PC-9 (cell line): ENCODE measurements around the gene COL24A1. TPM values are rescaled to one million over a fixed set of nuclear protein-coding genes. Genes with fewer than 3 reads are reported as not detected.

Experiments
- Bru-seq: library from RNA; stranded (reverse); fragments of 400-500 nt; gene quantifications from one replicate; lab custom pipeline; 2021; lab: Mats Ljungman, UMichigan
- BruChase-seq, 2 experiments: library from RNA; stranded (reverse); fragments of 400-500 nt; gene quantifications; one replicate each; lab custom pipeline; 2021; lab: Mats Ljungman, UMichigan
- BruUV-seq: library from RNA; stranded (reverse); fragments of 400-500 nt; replicated peaks from 2 replicates; lab custom pipeline; 2021; lab: Mats Ljungman, UMichigan
- CTCF ChIA-PET: fragments of 300-600 bp; sonication (Branson Sonifier 250); formaldehyde crosslinking; loops from one replicate; lab custom pipeline; 2022; ENCODE audit warnings: antibody characterized with exemption; lab: Charles Lee
- POLR2A ChIA-PET: fragments of 300-600 bp; sonication (Branson Sonifier 250); formaldehyde crosslinking; loops from one replicate; lab custom pipeline; 2022; ENCODE audit warnings: antibody characterized with exemption; ENCODE audit not compliant: unreplicated experiment; lab: Charles Lee
- DNase-seq, 2 experiments: peaks; one replicate each; pipeline versions ENCODE4 v3.0.0 to v3.0.0-alpha.2; 2015 to 2022; ENCODE audit warnings: mixed read lengths in 1 of 2
- H2AFZ ChIP-seq: fragments of 200-600 bp; sonication (generic); 2 replicates; pipeline ENCODE4 v1.8.1; 2017; ENCODE audit warnings: antibody characterized with exemption
- H3F3A ChIP-seq: fragments of 200-600 bp; sonication (generic); 2 replicates; pipeline ENCODE4 v1.8.1; 2017; ENCODE audit warnings: antibody characterized with exemption, mild to moderate bottlenecking, low read depth; ENCODE audit not compliant: insufficient read depth
- H3K27ac ChIP-seq: fragments of 200-600 bp; sonication (generic); 2 replicates; pipeline ENCODE4 v1.6.1; 2016; ENCODE audit warnings: mixed run types
- H3K27me3 ChIP-seq: fragments of 200-600 bp; sonication (generic); 2 replicates; pipeline ENCODE4 v1.6.1; 2016; ENCODE audit warnings: low read depth, mixed run types; ENCODE audit not compliant: insufficient read depth
- H3K36me3 ChIP-seq: fragments of 200-600 bp; sonication (generic); 2 replicates; pipeline ENCODE4 v1.6.1; 2016; ENCODE audit warnings: low read depth, mixed run types
- H3K4me1 ChIP-seq: fragments of 200-600 bp; sonication (generic); replicated peaks from 2 replicates; pipeline ENCODE4 v1.6.1; 2016; ENCODE audit warnings: mixed run types; ENCODE audit not compliant: insufficient read depth
- H3K4me2 ChIP-seq: fragments of 200-600 bp; sonication (generic); 2 replicates; pipeline ENCODE4 v1.6.1; 2017; ENCODE audit warnings: mixed run types
- H3K4me3 ChIP-seq: fragments of 200-600 bp; sonication (generic); 2 replicates; pipeline ENCODE4 v1.6.1; 2016; ENCODE audit warnings: mixed run types
- H3K79me2 ChIP-seq: fragments of 200-600 bp; sonication (generic); 2 replicates; pipeline ENCODE4 v1.6.1; 2017; ENCODE audit warnings: low read depth, mixed run types
- H3K9me2 ChIP-seq: fragments of 200-600 bp; sonication (generic); 2 replicates; pipeline ENCODE4 v1.8.1; 2017; ENCODE audit warnings: mild to moderate bottlenecking; ENCODE audit not compliant: insufficient read depth
- H3K9me3 ChIP-seq: fragments of 200-600 bp; sonication (generic); 2 replicates; pipeline ENCODE4 v1.8.1; 2016; ENCODE audit warnings: low read depth; ENCODE audit not compliant: insufficient read depth
- H4K20me1 ChIP-seq: fragments of 200-600 bp; sonication (generic); 2 replicates; pipeline ENCODE4 v1.8.1; 2017; ENCODE audit not compliant: insufficient read depth
- EZH2 ChIP-seq: fragments of 200-600 bp; sonication (generic); IDR thresholded peaks from 2 replicates; pipeline ENCODE4 v1.8.0; 2017; ENCODE audit warnings: antibody characterized with exemption, low read depth
- intact Hi-C: fragments of 100-400 bp; cut with micrococcal nuclease; formaldehyde crosslinking; loops from one replicate; pipeline ENCODE4 v1.10.0; 2022; ENCODE audit not compliant: unreplicated experiment
- long read RNA-seq: library from polyadenylated mRNA; stranded (forward); transcript quantifications from one replicate; pipeline ENCODE4 v2.0.0, GENCODE V29; 2022
- total RNA-seq: library from RNA; stranded (reverse); gene quantifications from 2 replicates; pipeline ENCODE4 v1.2.3, GENCODE V29; 2021
- TF ChIP-seq, protein P1 (sequence below): fragments of 200-600 bp; sonication (generic); conservative IDR thresholded peaks from 2 replicates; pipeline ENCODE4 v1.6.1; 2017; ENCODE audit warnings: mixed run types, antibody characterized with exemption, mild to moderate bottlenecking, moderate library complexity

COL24A1 gene
- 0.08 and 0.15 TPM in 2 replicates for total RNA-seq
- percentile 14 among the genes with signal in this experiment for Bru-seq, nascent RNA
- percentile 14 among the genes with signal in this experiment for BruChase-seq, experiment 1, labeled RNA remaining after a 2-hour chase
- BruChase-seq, experiment 2, labeled RNA remaining after a 6-hour chase: percentile 6 among the genes with signal in this experiment
- long read RNA-seq: 0 reads

DNA sequence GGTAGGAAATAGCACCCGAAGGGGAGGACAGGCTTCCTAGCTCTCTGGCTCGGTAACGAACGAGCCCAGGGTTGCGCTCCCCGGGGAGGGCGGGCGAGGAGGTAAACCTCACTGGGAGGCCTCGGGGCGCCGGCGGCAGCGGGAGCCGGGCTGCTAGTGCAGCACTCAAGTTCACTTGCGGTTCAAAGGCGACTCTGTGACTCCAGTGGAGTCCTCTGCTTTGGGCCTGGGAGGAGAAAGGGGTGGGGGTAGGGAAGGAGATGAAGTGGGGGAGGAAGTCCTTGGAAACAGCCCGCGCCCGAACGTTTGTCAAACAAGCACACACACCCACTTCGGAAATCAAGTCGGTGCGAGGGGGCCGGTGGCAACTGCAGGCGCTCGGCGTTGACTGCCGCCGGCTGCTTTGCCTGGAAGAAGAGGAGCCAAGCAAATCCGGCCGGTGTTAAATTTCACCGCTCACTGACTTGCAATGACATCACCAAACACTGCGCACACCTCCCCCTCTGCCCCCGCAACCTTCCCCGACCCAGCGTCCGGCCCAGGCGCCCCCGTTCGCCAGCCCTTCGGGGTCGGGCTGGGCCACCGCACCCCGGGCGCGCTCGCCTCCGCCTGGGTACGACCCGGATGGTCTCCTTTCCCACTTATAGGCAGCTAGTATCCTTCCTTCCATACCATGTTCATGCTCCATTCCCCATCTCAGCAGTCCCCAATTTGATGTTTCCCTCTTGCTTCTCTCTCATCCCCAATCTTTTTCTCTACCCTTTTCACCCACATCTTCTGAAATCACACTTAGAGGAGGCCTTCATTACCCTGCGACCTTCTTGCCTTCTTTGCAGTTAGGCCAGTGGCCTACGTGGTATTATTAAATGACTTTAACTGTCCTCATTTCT, at the start of gene COL24A1:
TSS of gene COL24A1 (minus strand) at position 207 of the 890 bp plus-strand sequence. CDS start 376 bp downstream, outside the sequence.
- H3F3A ChIP-seq: no peaks in the 10 kb centered on the region
- no peaks in the 10 kb centered on the region for H3K9me2 ChIP-seq
- TF ChIP-seq, protein P1, sequence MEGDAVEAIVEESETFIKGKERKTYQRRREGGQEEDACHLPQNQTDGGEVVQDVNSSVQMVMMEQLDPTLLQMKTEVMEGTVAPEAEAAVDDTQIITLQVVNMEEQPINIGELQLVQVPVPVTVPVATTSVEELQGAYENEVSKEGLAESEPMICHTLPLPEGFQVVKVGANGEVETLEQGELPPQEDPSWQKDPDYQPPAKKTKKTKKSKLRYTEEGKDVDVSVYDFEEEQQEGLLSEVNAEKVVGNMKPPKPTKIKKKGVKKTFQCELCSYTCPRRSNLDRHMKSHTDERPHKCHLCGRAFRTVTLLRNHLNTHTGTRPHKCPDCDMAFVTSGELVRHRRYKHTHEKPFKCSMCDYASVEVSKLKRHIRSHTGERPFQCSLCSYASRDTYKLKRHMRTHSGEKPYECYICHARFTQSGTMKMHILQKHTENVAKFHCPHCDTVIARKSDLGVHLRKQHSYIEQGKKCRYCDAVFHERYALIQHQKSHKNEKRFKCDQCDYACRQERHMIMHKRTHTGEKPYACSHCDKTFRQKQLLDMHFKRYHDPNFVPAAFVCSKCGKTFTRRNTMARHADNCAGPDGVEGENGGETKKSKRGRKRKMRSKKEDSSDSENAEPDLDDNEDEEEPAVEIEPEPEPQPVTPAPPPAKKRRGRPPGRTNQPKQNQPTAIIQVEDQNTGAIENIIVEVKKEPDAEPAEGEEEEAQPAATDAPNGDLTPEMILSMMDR: no peak
- no peak for TF ChIP-seq EZH2
- peak within 1 kb of the TSS; percentile 63; the same call in 1 of the 2 replicates for H2AFZ ChIP-seq
- CTCF ChIA-PET: no interaction called here
- no peaks in the 10 kb centered on the region for H3K79me2 ChIP-seq
- DNase-seq: peak in 1 of 2 experiments; percentile 3
- no peaks in the 10 kb centered on the region for H3K9me3 ChIP-seq
- H3K4me1 ChIP-seq: no peaks in the 10 kb centered on the region
- no peak within 1 kb of the TSS for H3K27ac ChIP-seq
- intact Hi-C loops: no loop called here
- peaks cover 5% of the 10 kb centered on the region; the same call in 1 of the 2 replicates for H3K27me3 ChIP-seq
- BruUV-seq: no TSS peak
- POLR2A ChIA-PET: no interaction called here
- H3K36me3 ChIP-seq: no peaks in the 10 kb centered on the region
- peak within 1 kb of the TSS; percentile 49 for H3K4me2 ChIP-seq
- no peaks in the 10 kb centered on the region for H4K20me1 ChIP-seq
- H3K4me3 ChIP-seq: no peak within 1 kb of the TSS

GRCh38 chr1:86205741-86206140, 49.2 kb upstream of the COL24A1 start:
- ChIA-PET CTCF (no interaction called here), POLR2A (no interaction called here)
- no peak for TF ChIP-seq EZH2
- TF ChIP-seq, protein P1: no peak
- H3K9me2 ChIP-seq: no peaks in the 10 kb centered on the region
- H4K20me1 ChIP-seq: no peaks in the 10 kb centered on the region
- no TSS peak for BruUV-seq
- H3K4me1 ChIP-seq: no peaks in the 10 kb centered on the region
- intact Hi-C loops: no loop called here
- no peaks in the 10 kb centered on the region for H3K9me3 ChIP-seq
- no peak overlapping the region for H3K27ac ChIP-seq
- H3F3A ChIP-seq: no peaks in the 10 kb centered on the region
- H3K36me3 ChIP-seq: no peaks in the 10 kb centered on the region
- no peaks in the 10 kb centered on the region for H3K79me2 ChIP-seq
- DNase-seq: no peak
- no peak overlapping the region for H3K4me2 ChIP-seq
- no peaks in the 10 kb centered on the region for H3K27me3 ChIP-seq
- no peak overlapping the region for H2AFZ ChIP-seq
- H3K4me3 ChIP-seq: no peak overlapping the region

- no peaks in the 10 kb centered on the region for H3K27me3 ChIP-seq
- DNase-seq: no peak
- H3F3A ChIP-seq: no peaks in the 10 kb centered on the region
- H3K9me2 ChIP-seq: no peaks in the 10 kb centered on the region
- BruUV-seq: no TSS peak
- no peaks in the 10 kb centered on the region for H3K36me3 ChIP-seq
- no peak overlapping the region for H3K4me3 ChIP-seq
- no peak overlapping the region for H3K27ac ChIP-seq
- no peak overlapping the region for H2AFZ ChIP-seq
- H3K79me2 ChIP-seq: no peaks in the 10 kb centered on the region
- no peaks in the 10 kb centered on the region for H4K20me1 ChIP-seq
- CTCF ChIA-PET: no interaction called here
- no peaks in the 10 kb centered on the region for H3K4me1 ChIP-seq
- intact Hi-C loops: no loop called here
- TF ChIP-seq, protein P1: no peak
- TF ChIP-seq EZH2: no peak
- POLR2A ChIA-PET: no interaction called here
- H3K4me2 ChIP-seq: no peak overlapping the region
- H3K9me3 ChIP-seq: no peaks in the 10 kb centered on the region
Measured at GRCh38 chr1:86202552-86203340, 46.2 kb upstream of the COL24A1 start.
